ENCODE data around the gene CPLX4. TPM values are rescaled to one million over a fixed set of nuclear protein-coding genes. Genes with fewer than 3 reads are reported as not detected.

The CPLX4 gene
- total and polyA plus RNA-seq, 2 of the 8 experiments (the other 6 are each of a cell fraction or from before 2014, with no cell fraction given), result not detected

DNA sequence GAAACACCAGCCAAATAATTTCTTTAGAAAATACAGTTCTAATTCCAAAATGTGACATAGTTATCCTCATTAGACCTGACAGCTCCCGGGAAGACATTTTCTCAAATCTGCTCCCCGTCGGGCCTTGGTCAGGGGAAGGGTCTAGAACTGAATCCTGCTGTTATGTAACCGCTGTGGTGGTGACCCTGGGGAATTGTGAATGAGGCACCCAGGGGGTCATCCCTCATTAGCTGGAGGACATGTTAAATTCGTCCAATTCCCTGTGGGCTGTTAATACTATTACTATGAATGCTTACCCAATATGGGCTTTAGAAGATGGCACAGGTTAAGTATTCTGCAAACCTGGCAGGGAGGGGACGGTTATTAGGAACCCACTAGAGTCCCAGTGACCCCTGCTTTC lies 11.8 kb downstream of the CPLX4 start:
- WGBS, 2 experiments (ENCODE audit: extremely low coverage in 1 of 2, insufficient coverage in 1 of 2, insufficient read length in 1 of 2, insufficient replicate concordance in 2 of 2, low coverage in 1 of 2, low lambda C conversion rate in 2 of 2, missing lambda C conversion rate in 1 of 2), result 90% methylated on average over 6 of the region's 6 CpGs; no CpG with 5 or more reads in 1 of the 2 experiments
- no peak overlapping the region for H4K91ac ChIP-seq (replicated peaks; ENCODE audit: insufficient read length, low read length)
- no peak for DNase-seq (ENCODE audit: low read depth in 1 of 2, low spot score in 2 of 2)
- H3K27me3 ChIP-seq (replicated peaks in 1 of 4; ENCODE audit: control insufficient read depth in 3 of 4, extremely low read depth in 1 of 4, insufficient read depth in 3 of 4, low read length in 3 of 4), result peaks cover 0 to 13% (median 6%) of the 10 kb centered on the region in 4 experiments; a peak in 6 of 7 replicates
- no peak overlapping the region for H2AFZ ChIP-seq (ENCODE audit: low read length)
- no peak overlapping the region for H3K4me2 ChIP-seq (ENCODE audit: insufficient read depth in 1 of 2, low read depth in 2 of 2, low read length in 2 of 2)
- H4K5ac ChIP-seq (ENCODE audit: insufficient read length, low read depth, low read length), result no peak overlapping the region
- no peaks in the 10 kb centered on the region; a peak in 1 of 7 replicates for H3K4me1 ChIP-seq (replicated peaks in 1 of 4; ENCODE audit: control insufficient read depth in 3 of 4, insufficient read depth in 4 of 4, low read length in 3 of 4)
- H3K36me3 ChIP-seq (ENCODE audit: control insufficient read depth in 2 of 4, insufficient read depth in 4 of 4, low read length in 3 of 4), result no peaks in the 10 kb centered on the region
- no peak overlapping the region for H2BK20ac ChIP-seq (ENCODE audit: low read length)
- CTCF ChIA-PET (ENCODE audit: partially characterized antibody), result interaction anchor here (1.0 to 1.7 kb wide), 2 partner anchors 42 to 58 kb away, joined by 3 to 4 read pairs; no protein-coding TSS in a partner anchor
- H3K23ac ChIP-seq (ENCODE audit: insufficient read length), result no peak overlapping the region
- no peak for FAIRE-seq
- no peak overlapping the region for H4K8ac ChIP-seq (ENCODE audit: extremely low read depth, insufficient read depth, low read length)
- no peak overlapping the region for H2BK120ac ChIP-seq (replicated peaks; ENCODE audit: low read depth, low read length)
- no peak overlapping the region for H3K4ac ChIP-seq (replicated peaks; ENCODE audit: insufficient read length, low read depth, low read length)
- H3K79me2 ChIP-seq (ENCODE audit: control insufficient read depth in 1 of 2, insufficient read depth in 2 of 2, low read length in 2 of 2), result no peaks in the 10 kb centered on the region
- H3K79me1 ChIP-seq (ENCODE audit: low read depth, low read length), result no peaks in the 10 kb centered on the region
- H2BK12ac ChIP-seq (ENCODE audit: low read depth, low read length), result no peak overlapping the region
- POLR2A ChIA-PET (ENCODE audit: partially characterized antibody), result no interaction called here
- peaks cover 2% of the 10 kb centered on the region; the same call in 1 of the 2 replicates for H3K23me2 ChIP-seq (ENCODE audit: low read depth, low read length)
- no peak overlapping the region for H3K27ac ChIP-seq (ENCODE audit: low read depth, low read length)
- H2AK5ac ChIP-seq (ENCODE audit: low read depth, low read length), result no peak overlapping the region
- no peak overlapping the region for H3K4me3 ChIP-seq (ENCODE audit: extremely low read depth in 1 of 4, insufficient read depth in 2 of 4, low read depth in 3 of 4, low read length in 4 of 4)
- no peaks in the 10 kb centered on the region for H4K20me1 ChIP-seq (replicated peaks in 1 of 2; ENCODE audit: control insufficient read depth in 1 of 2, insufficient read depth in 2 of 2, low read length in 2 of 2)
- H3K18ac ChIP-seq (ENCODE audit: extremely low read depth, low read length), result no peak overlapping the region
- no peak overlapping the region for H2BK15ac ChIP-seq (ENCODE audit: low read length)
- H3K9me3 ChIP-seq (ENCODE audit: insufficient read depth in 2 of 2, low read depth in 1 of 2, low read length in 1 of 2), result no peaks in the 10 kb centered on the region
- no peak overlapping the region for H3K56ac ChIP-seq (replicated peaks; ENCODE audit: insufficient read length, low read depth, low read length)
- H2BK5ac ChIP-seq (ENCODE audit: low read depth, low read length), result no peak overlapping the region
- H3K9ac ChIP-seq (replicated peaks in 1 of 4; ENCODE audit: extremely low read depth in 1 of 4, low read depth in 3 of 4, low read length in 3 of 4), result no peak overlapping the region
- H3K14ac ChIP-seq (ENCODE audit: insufficient read length), result no peak overlapping the region
- TF ChIP-seq BACH1 (IDR thresholded peaks at IDR 0.05; ENCODE audit: low read length), result no peak
- TF ChIP-seq BRCA1 (IDR thresholded peaks at IDR 0.05; ENCODE audit: low read depth, low read length), result no peak
- TF ChIP-seq KDM1A (IDR thresholded peaks at IDR 0.05; ENCODE audit: borderline replicate concordance, low read length), result no peak
- TF ChIP-seq POU5F1 (IDR thresholded peaks at IDR 0.05; ENCODE audit: low read depth, low read length), result no peak
- no peak for TF ChIP-seq GABPA (IDR thresholded peaks at IDR 0.05; ENCODE audit: borderline replicate concordance, insufficient read depth, low read length)
- no peak for TF ChIP-seq MAFK (IDR thresholded peaks at IDR 0.05; ENCODE audit: low read depth, low read length)
- TF ChIP-seq, protein P1, sequence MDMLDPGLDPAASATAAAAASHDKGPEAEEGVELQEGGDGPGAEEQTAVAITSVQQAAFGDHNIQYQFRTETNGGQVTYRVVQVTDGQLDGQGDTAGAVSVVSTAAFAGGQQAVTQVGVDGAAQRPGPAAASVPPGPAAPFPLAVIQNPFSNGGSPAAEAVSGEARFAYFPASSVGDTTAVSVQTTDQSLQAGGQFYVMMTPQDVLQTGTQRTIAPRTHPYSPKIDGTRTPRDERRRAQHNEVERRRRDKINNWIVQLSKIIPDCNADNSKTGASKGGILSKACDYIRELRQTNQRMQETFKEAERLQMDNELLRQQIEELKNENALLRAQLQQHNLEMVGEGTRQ (IDR thresholded peaks at IDR 0.05; ENCODE audit: low read length), result no peak
- TF ChIP-seq SRF (IDR thresholded peaks at IDR 0.05; ENCODE audit: low read depth, low read length), result no peak
- TF ChIP-seq SP4 (IDR thresholded peaks at IDR 0.05; ENCODE audit: low read length), result no peak
- no peak for TF ChIP-seq SIX5 (IDR thresholded peaks at IDR 0.05; ENCODE audit: low read depth, low read length)
- no peak for TF ChIP-seq FOSL1 (IDR thresholded peaks at IDR 0.05; ENCODE audit: insufficient read depth, low read depth, low read length)
- no peak for TF ChIP-seq SP2 (IDR thresholded peaks at IDR 0.05; ENCODE audit: low read length)
- no peak for TF ChIP-seq RNF2 (IDR thresholded peaks at IDR 0.05; ENCODE audit: borderline replicate concordance, low read depth, low read length, missing control alignments, poor library complexity, severe bottlenecking)
- TF ChIP-seq SP1 (IDR thresholded peaks at IDR 0.05; ENCODE audit: low read depth, low read length), result no peak

All from H1 (cell line).